Mesenchymal stem cell (in vitro differentiated cells and primary cell): ENCODE measurements around the gene PHOSPHO1.

Source experiments
- DNase-seq: peaks from one replicate; pipeline ENCODE4 v3.0.0-alpha.2; 2013
- H2AFZ ChIP-seq: one replicate; pipeline ENCODE4 v1.6.1; 2013; ENCODE audit warnings: low read depth, mild to moderate bottlenecking, control low read depth, inconsistent platforms, low read length, moderate library complexity
- H2AK5ac ChIP-seq: 2 replicates; pipeline ENCODE4 v1.6.1; 2013; ENCODE audit warnings: low read length, moderate library complexity, mild to moderate bottlenecking, inconsistent platforms; ENCODE audit not compliant: severe bottlenecking
- H2BK120ac ChIP-seq: one replicate; pipeline ENCODE4 v1.6.1; 2013; ENCODE audit warnings: low read depth, mild to moderate bottlenecking, inconsistent platforms, low read length, moderate library complexity
- H2BK12ac ChIP-seq, 2 experiments: one replicate each; pipeline ENCODE4 v1.6.1; 2013; ENCODE audit warnings: inconsistent platforms in 2 of 2, low read length in 2 of 2, mild to moderate bottlenecking in 2 of 2, moderate library complexity in 2 of 2, control low read depth in 1 of 2
- H2BK15ac ChIP-seq: one replicate; pipeline ENCODE4 v1.6.1; 2013; ENCODE audit warnings: mild to moderate bottlenecking, low read depth, inconsistent platforms; ENCODE audit not compliant: poor library complexity, severe bottlenecking
- H2BK5ac ChIP-seq: 2 replicates; pipeline ENCODE4 v1.6.1; 2013; ENCODE audit warnings: low read depth, mild to moderate bottlenecking, low read length, control low read depth, inconsistent platforms; ENCODE audit not compliant: poor library complexity, severe bottlenecking
- H3K14ac ChIP-seq, 2 experiments: one replicate each; pipeline ENCODE4 v1.6.1; 2013; ENCODE audit warnings: inconsistent platforms in 2 of 2, low read length in 2 of 2, control low read depth in 1 of 2, mild to moderate bottlenecking in 1 of 2, moderate library complexity in 1 of 2
- H3K18ac ChIP-seq, 2 experiments: one replicate each; pipeline ENCODE4 v1.6.1; 2013; ENCODE audit warnings: inconsistent platforms in 2 of 2, low read length in 2 of 2, control low read depth in 1 of 2, low read depth in 1 of 2, mild to moderate bottlenecking in 1 of 2
- H3K23ac ChIP-seq, 2 experiments: one replicate each; pipeline ENCODE4 v1.6.1; 2013; ENCODE audit warnings: inconsistent platforms in 2 of 2, low read length in 2 of 2, mild to moderate bottlenecking in 2 of 2, moderate library complexity in 2 of 2, control low read depth in 1 of 2
- H3K27ac ChIP-seq: 2 replicates; pipeline ENCODE4 v1.5.1; 2013; ENCODE audit warnings: mild to moderate bottlenecking, moderate library complexity, low read length, control low read depth, inconsistent platforms; ENCODE audit not compliant: poor library complexity, severe bottlenecking
- H3K27me3 ChIP-seq, 2 experiments: 2 replicates each; pipeline versions ENCODE4 v1.6.1 to v1.7.0; 2013; ENCODE audit warnings: low read length in 2 of 2, mild to moderate bottlenecking in 2 of 2, moderate library complexity in 2 of 2, control low read depth in 1 of 2, inconsistent platforms in 1 of 2; ENCODE audit not compliant: control insufficient read depth in 1 of 2, insufficient read depth in 1 of 2
- H3K36me3 ChIP-seq, 2 experiments: 2 replicates each; pipeline versions ENCODE4 v1.6.1 to v1.7.0; 2013; ENCODE audit warnings: low read length in 2 of 2, control low read depth in 1 of 2, inconsistent platforms in 1 of 2, low read depth in 1 of 2, mild to moderate bottlenecking in 1 of 2; ENCODE audit not compliant: insufficient read depth in 2 of 2, control insufficient read depth in 1 of 2
- H3K4ac ChIP-seq, 2 experiments: one replicate each; pipeline ENCODE4 v1.6.1; 2013; ENCODE audit warnings: inconsistent platforms in 2 of 2, low read length in 2 of 2, mild to moderate bottlenecking in 2 of 2, moderate library complexity in 2 of 2, control low read depth in 1 of 2, low read depth in 1 of 2
- H3K4me1 ChIP-seq: 2 replicates; pipeline ENCODE4 v1.6.1; 2013; ENCODE audit warnings: low read depth, low read length, control low read depth; ENCODE audit not compliant: control insufficient read depth, insufficient read depth
- H3K4me2 ChIP-seq: 2 replicates; pipeline ENCODE4 v1.6.1; 2013; ENCODE audit warnings: low read length, mild to moderate bottlenecking, inconsistent platforms; ENCODE audit not compliant: poor library complexity, severe bottlenecking
- H3K4me3 ChIP-seq, 2 experiments: 2 replicates each; pipeline versions ENCODE4 v1.5.1 to v1.7.0; 2013; ENCODE audit warnings: low read length in 2 of 2, mild to moderate bottlenecking in 2 of 2, control low read depth in 1 of 2, low read depth in 1 of 2; ENCODE audit not compliant: insufficient read depth in 1 of 2
- H3K79me1 ChIP-seq: replicated peaks from 2 replicates; pipeline ENCODE4 v1.6.1; 2013; ENCODE audit warnings: mild to moderate bottlenecking, control low read depth, low read length, inconsistent platforms; ENCODE audit not compliant: poor library complexity, severe bottlenecking
- H3K9ac ChIP-seq: 2 replicates; pipeline ENCODE4 v1.7.0; 2013; ENCODE audit warnings: mild to moderate bottlenecking, low read length, moderate library complexity
- H3K9me3 ChIP-seq: 2 replicates; pipeline ENCODE4 v1.7.0; 2013; ENCODE audit warnings: mild to moderate bottlenecking, low read length; ENCODE audit not compliant: control insufficient read depth
- H4K8ac ChIP-seq: one replicate; pipeline ENCODE4 v1.6.1; 2013; ENCODE audit warnings: inconsistent platforms, mild to moderate bottlenecking, low read length, moderate library complexity
- H4K91ac ChIP-seq: one replicate; pipeline ENCODE4 v1.6.1; 2013; ENCODE audit warnings: mild to moderate bottlenecking, low read length, inconsistent platforms
- WGBS: methylation state at CpG from one replicate; pipeline ENCODE4 v1.1.7; 2013; ENCODE audit warnings: mixed read lengths; 5-methylcytosine and 5-hydroxymethylcytosine counted together

PHOSPHO1 gene

DNA sequence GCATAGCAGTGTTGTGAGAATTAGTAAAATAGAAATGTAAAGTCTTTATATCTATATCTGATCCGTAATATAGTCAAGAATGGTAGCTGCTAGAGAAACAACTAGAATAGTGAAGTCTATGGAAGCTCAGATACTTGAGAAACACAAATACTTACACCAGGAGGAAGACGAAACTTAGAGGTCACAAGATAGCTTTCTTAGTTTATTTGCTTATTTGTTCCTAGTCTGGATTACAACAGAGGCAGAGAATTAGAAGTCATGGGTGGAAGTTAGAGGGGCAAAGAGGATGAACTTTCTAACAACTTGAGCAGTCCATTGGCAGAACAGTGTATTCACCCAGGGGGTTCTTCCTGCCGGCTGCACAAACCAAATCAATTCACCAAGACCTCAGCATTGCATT, 34.1 kb downstream of the PHOSPHO1 start:
- Histone ChIP-seq H3K4me3 (no peak overlapping the region), H3K27ac (no peak overlapping the region), H3K4ac (no peak overlapping the region), H2AFZ (no peak overlapping the region), H3K4me2 (no peak overlapping the region), H2BK5ac (no peak overlapping the region), H3K18ac (no peak overlapping the region), H2AK5ac (peak overlapping the region; percentile 31), H3K79me1 (no peaks in the 10 kb centered on the region), H3K9ac (no peak overlapping the region), H4K91ac (no peak overlapping the region), H3K23ac (no peak overlapping the region), H4K8ac (no peak overlapping the region), H3K36me3 (no peaks in the 10 kb centered on the region), H2BK12ac (no peak overlapping the region), H3K4me1 (peaks cover 11% of the 10 kb centered on the region), H3K9me3 (no peaks in the 10 kb centered on the region), H2BK15ac (no peak overlapping the region), H3K27me3 (no peaks in the 10 kb centered on the region), H3K14ac (no peak overlapping the region), H2BK120ac (no peak overlapping the region)
- no peak for DNase-seq
- WGBS: 100% methylated on average over 1 of the region's 3 CpGs

DNA sequence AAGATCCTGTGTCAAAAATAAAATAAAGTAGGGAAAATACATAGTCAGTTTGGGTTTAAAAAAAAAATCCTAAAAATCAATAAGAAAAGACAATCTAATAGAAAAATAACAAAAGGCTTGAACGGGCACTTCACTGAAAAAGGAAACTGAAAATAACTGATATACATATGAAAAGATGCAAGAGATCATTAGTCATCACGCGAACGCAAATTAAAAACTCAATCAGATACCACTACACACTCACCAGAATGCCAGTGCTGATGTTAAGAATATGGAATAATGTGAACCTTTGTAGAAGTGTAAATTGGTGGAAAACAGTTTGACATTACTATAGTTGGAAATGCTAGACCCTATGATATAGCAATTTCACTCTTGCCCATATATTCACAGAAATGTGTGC, 34.8 kb downstream of the PHOSPHO1 start:
- Histone ChIP-seq H2BK12ac (no peak overlapping the region), H4K8ac (no peak overlapping the region), H3K27ac (no peak overlapping the region), H3K14ac (no peak overlapping the region), H3K36me3 (no peaks in the 10 kb centered on the region), H3K4ac (no peak overlapping the region), H3K4me3 (no peak overlapping the region), H2BK120ac (no peak overlapping the region), H3K27me3 (no peaks in the 10 kb centered on the region), H3K4me1 (peaks cover 11% of the 10 kb centered on the region), H2AFZ (no peak overlapping the region), H3K9ac (no peak overlapping the region), H2BK5ac (no peak overlapping the region), H3K79me1 (no peaks in the 10 kb centered on the region), H3K18ac (no peak overlapping the region), H3K23ac (no peak overlapping the region), H3K4me2 (no peak overlapping the region), H2BK15ac (no peak overlapping the region), H4K91ac (no peak overlapping the region), H2AK5ac (no peak overlapping the region), H3K9me3 (no peaks in the 10 kb centered on the region)
- no CpG with 5 or more reads among the region's 4 CpGs for WGBS
- no peak for DNase-seq

DNA sequence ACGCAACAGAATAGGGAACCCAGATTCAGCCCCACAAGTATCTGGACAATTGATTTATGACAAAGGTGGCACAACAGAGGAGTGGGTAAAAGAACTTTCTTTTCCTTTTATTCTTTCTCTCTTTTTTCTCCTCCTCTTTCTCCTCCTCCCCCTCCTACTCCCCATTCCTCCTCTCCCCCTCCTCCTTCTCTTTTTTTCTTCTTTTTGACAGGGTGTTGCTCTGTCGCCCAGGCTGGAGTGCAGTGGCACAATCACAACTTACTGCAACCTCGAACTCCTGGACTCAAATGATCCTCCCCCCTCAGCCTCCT, 36.3 kb downstream of the PHOSPHO1 start:
- H2BK12ac ChIP-seq: no peak overlapping the region
- H4K91ac ChIP-seq: no peak overlapping the region
- H3K18ac ChIP-seq: no peak overlapping the region
- no peak overlapping the region for H4K8ac ChIP-seq
- no peak overlapping the region for H2BK15ac ChIP-seq
- H3K4me3 ChIP-seq: peak overlapping the region in 1 of 2 experiments; percentile 83
- no peak overlapping the region for H3K4me2 ChIP-seq
- no peak for DNase-seq
- H3K27ac ChIP-seq: peak overlapping the region; percentile 9
- H2AK5ac ChIP-seq: peak overlapping the region; percentile 18
- H3K27me3 ChIP-seq: no peaks in the 10 kb centered on the region
- peaks cover 13% of the 10 kb centered on the region for H3K4me1 ChIP-seq
- H3K23ac ChIP-seq: no peak overlapping the region
- no peak overlapping the region for H3K4ac ChIP-seq
- H3K36me3 ChIP-seq: no peaks in the 10 kb centered on the region
- H3K79me1 ChIP-seq: no peaks in the 10 kb centered on the region
- no peak overlapping the region for H2BK5ac ChIP-seq
- H3K14ac ChIP-seq: no peak overlapping the region
- 64% methylated on average over 3 of the region's 3 CpGs for WGBS
- no peak overlapping the region for H2BK120ac ChIP-seq
- H3K9me3 ChIP-seq: no peaks in the 10 kb centered on the region
- peak overlapping the region; percentile 85 for H3K9ac ChIP-seq
- H2AFZ ChIP-seq: no peak overlapping the region

DNA sequence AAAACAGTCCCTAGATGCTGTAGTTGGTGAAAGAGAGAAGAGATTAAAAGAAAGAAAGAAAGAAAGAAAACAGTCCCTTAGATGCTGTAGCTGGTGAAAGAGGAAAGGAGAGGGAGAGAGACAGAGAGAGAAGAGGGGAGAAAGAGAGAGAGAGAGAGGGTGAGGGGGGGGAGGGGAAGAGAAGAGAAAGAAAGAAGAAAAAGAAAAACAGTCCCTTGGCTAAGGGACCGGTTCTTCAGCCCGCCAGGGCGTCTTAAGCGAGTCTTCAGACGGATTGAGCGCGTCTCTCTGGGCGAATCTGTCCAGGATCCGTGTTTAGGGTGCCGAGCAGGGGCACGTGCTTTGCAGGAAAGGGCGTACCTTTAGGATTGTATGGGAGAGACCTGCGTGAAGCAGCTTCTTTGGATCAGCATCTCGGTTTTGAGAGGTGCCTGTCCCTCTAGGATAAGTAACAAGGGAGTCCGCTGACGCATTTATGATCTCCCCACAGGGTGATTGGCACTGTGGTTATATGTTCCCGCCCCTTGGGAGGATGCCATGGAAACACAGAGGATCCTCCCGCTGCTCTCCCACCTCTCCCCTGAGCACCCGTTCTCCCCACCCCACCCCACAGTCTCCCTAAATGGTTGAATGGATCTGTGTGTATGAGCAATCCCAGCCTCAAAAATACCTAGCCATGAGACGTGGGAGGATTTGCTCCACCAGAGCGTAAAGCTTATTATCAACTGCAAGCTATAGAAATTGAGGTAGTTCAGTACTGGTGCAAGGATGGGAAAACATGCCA, 36.9 kb downstream of the PHOSPHO1 start:
- H3K23ac ChIP-seq: peak overlapping the region in 1 of 2 experiments; percentile 63
- peak overlapping the region; percentile 90 for H2AFZ ChIP-seq
- peak overlapping the region; percentile 6 to 95 for H3K18ac ChIP-seq
- H2AK5ac ChIP-seq: no peak overlapping the region
- H2BK120ac ChIP-seq: no peak overlapping the region
- peak overlapping the region; percentile 43 to 83 for H3K4me3 ChIP-seq
- 7% methylated on average over 18 of the region's 21 CpGs for WGBS
- H3K27me3 ChIP-seq: peaks cover 0 to 4% of the 10 kb centered on the region in 2 experiments
- H4K91ac ChIP-seq: no peak overlapping the region
- peak overlapping the region; percentile 85 for H3K9ac ChIP-seq
- peak overlapping the region in 1 of 2 experiments; percentile 93 for H2BK12ac ChIP-seq
- peak overlapping the region in 1 of 2 experiments; percentile 95 for H3K14ac ChIP-seq
- H3K27ac ChIP-seq: peak overlapping the region; percentile 98
- no peaks in the 10 kb centered on the region for H3K36me3 ChIP-seq
- H3K4me1 ChIP-seq: peaks cover 13% of the 10 kb centered on the region
- H4K8ac ChIP-seq: peak overlapping the region; percentile 10
- H3K4me2 ChIP-seq: peak overlapping the region; percentile 86
- H2BK15ac ChIP-seq: no peak overlapping the region
- H2BK5ac ChIP-seq: peak overlapping the region; percentile 68
- peak; percentile 85 for DNase-seq
- no peaks in the 10 kb centered on the region for H3K79me1 ChIP-seq
- no peaks in the 10 kb centered on the region for H3K9me3 ChIP-seq
- H3K4ac ChIP-seq: peak overlapping the region in 1 of 2 experiments; percentile 92
